Measurements from ENCODE around the gene UBE4A. TPM values are rescaled to one million over a fixed set of nuclear protein-coding genes. Genes with fewer than 3 reads are reported as not detected.

Gene UBE4A
- total and polyA plus RNA-seq, 2 of the 4 experiments (the other 2 are of a cell fraction): 15.2 to 69.7 TPM

GRCh38 chr11:118341261-118341660 is 18.1 kb upstream of the UBE4A start:
- no peak overlapping the region for H3K27ac ChIP-seq (ENCODE audit: insufficient read depth, low read length)
- no peak overlapping the region for H2BK15ac ChIP-seq (ENCODE audit: low read depth, low read length)
- ChIA-PET POLR2A (ENCODE audit: unreplicated experiment) (no interaction called here), CTCF (interaction anchor here (0.6 kb wide), 1 partner anchor 143 kb away, joined by 3 read pairs; no protein-coding TSS in a partner anchor)
- no peak overlapping the region for H3K56ac ChIP-seq (ENCODE audit: extremely low read depth, insufficient read depth, low read length)
- no peak for ATAC-seq (ENCODE audit: low read depth)
- DNase-seq: no peak
- no peak overlapping the region for H2BK20ac ChIP-seq (ENCODE audit: low read depth, low read length)
- H4K8ac ChIP-seq (ENCODE audit: low read depth in 2 of 2, low read length in 2 of 2): no peak overlapping the region
- H2AFZ ChIP-seq (replicated peaks; ENCODE audit: low read length, poor library complexity): no peak overlapping the region
- no peak overlapping the region for H3K23ac ChIP-seq (ENCODE audit: low read depth, low read length)
- H3K27me3 ChIP-seq (ENCODE audit: control insufficient read depth, insufficient read depth, low read length): peaks cover 15% of the 10 kb centered on the region
- no peaks in the 10 kb centered on the region for H3K9me3 ChIP-seq (ENCODE audit: control insufficient read depth, insufficient read depth, low read length)
- H3K9ac ChIP-seq (ENCODE audit: low read depth, low read length): no peak overlapping the region
- no peak overlapping the region for H3K4ac ChIP-seq (ENCODE audit: low read depth, low read length)
- no peak overlapping the region for H4K5ac ChIP-seq (ENCODE audit: low read depth, low read length)
- H4K20me1 ChIP-seq (ENCODE audit: insufficient read depth, low read length): no peaks in the 10 kb centered on the region
- intact Hi-C loops (cut with micrococcal nuclease): no loop called here
- H2AK9ac ChIP-seq (replicated peaks; ENCODE audit: low read depth, low read length, poor library complexity): no peak overlapping the region
- in situ Hi-C loops (cut with MboI; ENCODE audit: low sequenced_read_pairs): no loop called here
- no peaks in the 10 kb centered on the region for H3K36me3 ChIP-seq (ENCODE audit: control insufficient read depth, insufficient read depth, low read length)
- H3K4me3 ChIP-seq (ENCODE audit: insufficient read depth, low read depth, low read length): no peak overlapping the region
- no peak overlapping the region for H3K14ac ChIP-seq (replicated peaks; ENCODE audit: low read depth, low read length)
- WGBS, 2 experiments (ENCODE audit: extremely low coverage in 2 of 2, insufficient read length in 1 of 2): no CpG with 5 or more reads among the region's 3 CpGs
- no peaks in the 10 kb centered on the region for H3K4me1 ChIP-seq (ENCODE audit: control insufficient read depth, insufficient read depth, low read length)
- dilution Hi-C loops (cut with HindIII; ENCODE audit: low sequenced_read_pairs, unreplicated experiment): no loop called here
- BruUV-seq (replicated peaks): no TSS peak
- H3K4me2 ChIP-seq (ENCODE audit: low read depth, low read length): no peak overlapping the region
- H4K91ac ChIP-seq (ENCODE audit: insufficient read depth, low read depth, low read length): no peak overlapping the region
- no peak overlapping the region for H2BK120ac ChIP-seq (ENCODE audit: low read depth, low read length)
- no peak overlapping the region for H3K18ac ChIP-seq (ENCODE audit: low read depth, low read length)
- H2BK5ac ChIP-seq (ENCODE audit: low read depth, low read length, poor library complexity, severe bottlenecking): no peak overlapping the region
- H3K79me1 ChIP-seq (ENCODE audit: low read depth in 1 of 2, low read length in 2 of 2): no peaks in the 10 kb centered on the region
- TF ChIP-seq MAZ (IDR thresholded peaks at IDR 0.05; ENCODE audit: borderline replicate concordance, low read depth, low read length) (no peak), CTCF (conservative IDR thresholded peaks at IDR 0.05; ENCODE audit: low read depth, low read length) (no peak), MAFK (IDR thresholded peaks at IDR 0.05; ENCODE audit: low read depth, low read length) (no peak), NFE2L2 (IDR thresholded peaks at IDR 0.05; ENCODE audit: low read depth, low read length) (no peak), BHLHE40 (IDR thresholded peaks at IDR 0.05; ENCODE audit: low read depth, low read length) (no peak), SMC3 (IDR thresholded peaks at IDR 0.05; ENCODE audit: low read depth, low read length) (no peak), USF2 (IDR thresholded peaks at IDR 0.05; ENCODE audit: low read depth, low read length) (no peak), RFX5 (IDR thresholded peaks at IDR 0.05; ENCODE audit: low read depth, low read length) (no peak), RCOR1 (IDR thresholded peaks at IDR 0.05; ENCODE audit: insufficient replicate concordance, low read length) (no peak), ELK1 (IDR thresholded peaks at IDR 0.05; ENCODE audit: borderline replicate concordance, low read depth, low read length) (no peak)
- no peaks in the 10 kb centered on the region for H3K9me1 ChIP-seq (ENCODE audit: insufficient read depth, low read length)
- H2AK5ac ChIP-seq (ENCODE audit: low read depth, low read length): no peak overlapping the region
